AG09309 (cell line): ENCODE measurements around the gene COL5A3.
"Not testable (repeated sequence)": the region's sequence is repeated elsewhere in the genome, so short reads cannot be mapped to it uniquely, and the experiment has no call there.

ENCODE experiments used
- DNase-seq: peaks from one replicate; pipeline ENCODE4 v3.0.0-alpha.2; 2010; ENCODE audit warnings: low read depth
- H3K4me3 ChIP-seq: 2 replicates; pipeline ENCODE4 v1.5.1; 2011; ENCODE audit warnings: mild to moderate bottlenecking, low read depth, low read length, moderate library complexity; ENCODE audit not compliant: control insufficient read depth
- TF ChIP-seq, protein P1 (sequence below): IDR thresholded peaks from 2 replicates; pipeline ENCODE4 v1.5.1; 2011; ENCODE audit warnings: mild to moderate bottlenecking, low read depth, low read length, inconsistent platforms; ENCODE audit not compliant: insufficient read depth, control insufficient read depth; ENCODE audit errors: missing control alignments

Gene COL5A3

DNA sequence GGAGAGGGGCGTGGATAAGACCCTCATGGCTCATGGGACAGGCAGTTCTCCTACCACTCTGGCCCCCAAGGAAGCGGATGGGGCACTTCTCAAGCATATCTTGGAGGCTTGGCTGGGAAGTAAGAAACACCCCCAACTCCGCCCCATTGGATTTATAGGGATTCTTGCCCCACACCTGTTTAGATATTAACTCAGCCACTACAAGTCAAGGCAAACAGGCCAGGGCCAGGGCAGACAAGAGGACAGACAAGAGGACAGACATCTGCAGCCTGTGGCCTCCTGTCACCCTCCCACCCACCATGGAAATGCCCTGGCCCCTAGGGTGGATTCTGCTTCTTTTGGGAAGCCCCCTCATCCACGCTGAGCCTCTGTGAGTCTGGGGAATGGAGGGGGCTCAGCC lies 27.1 kb upstream of the COL5A3 start:
- H3K4me3 ChIP-seq, result no peak overlapping the region
- no peak for DNase-seq
- TF ChIP-seq, protein P1, sequence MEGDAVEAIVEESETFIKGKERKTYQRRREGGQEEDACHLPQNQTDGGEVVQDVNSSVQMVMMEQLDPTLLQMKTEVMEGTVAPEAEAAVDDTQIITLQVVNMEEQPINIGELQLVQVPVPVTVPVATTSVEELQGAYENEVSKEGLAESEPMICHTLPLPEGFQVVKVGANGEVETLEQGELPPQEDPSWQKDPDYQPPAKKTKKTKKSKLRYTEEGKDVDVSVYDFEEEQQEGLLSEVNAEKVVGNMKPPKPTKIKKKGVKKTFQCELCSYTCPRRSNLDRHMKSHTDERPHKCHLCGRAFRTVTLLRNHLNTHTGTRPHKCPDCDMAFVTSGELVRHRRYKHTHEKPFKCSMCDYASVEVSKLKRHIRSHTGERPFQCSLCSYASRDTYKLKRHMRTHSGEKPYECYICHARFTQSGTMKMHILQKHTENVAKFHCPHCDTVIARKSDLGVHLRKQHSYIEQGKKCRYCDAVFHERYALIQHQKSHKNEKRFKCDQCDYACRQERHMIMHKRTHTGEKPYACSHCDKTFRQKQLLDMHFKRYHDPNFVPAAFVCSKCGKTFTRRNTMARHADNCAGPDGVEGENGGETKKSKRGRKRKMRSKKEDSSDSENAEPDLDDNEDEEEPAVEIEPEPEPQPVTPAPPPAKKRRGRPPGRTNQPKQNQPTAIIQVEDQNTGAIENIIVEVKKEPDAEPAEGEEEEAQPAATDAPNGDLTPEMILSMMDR, result no peak

DNA sequence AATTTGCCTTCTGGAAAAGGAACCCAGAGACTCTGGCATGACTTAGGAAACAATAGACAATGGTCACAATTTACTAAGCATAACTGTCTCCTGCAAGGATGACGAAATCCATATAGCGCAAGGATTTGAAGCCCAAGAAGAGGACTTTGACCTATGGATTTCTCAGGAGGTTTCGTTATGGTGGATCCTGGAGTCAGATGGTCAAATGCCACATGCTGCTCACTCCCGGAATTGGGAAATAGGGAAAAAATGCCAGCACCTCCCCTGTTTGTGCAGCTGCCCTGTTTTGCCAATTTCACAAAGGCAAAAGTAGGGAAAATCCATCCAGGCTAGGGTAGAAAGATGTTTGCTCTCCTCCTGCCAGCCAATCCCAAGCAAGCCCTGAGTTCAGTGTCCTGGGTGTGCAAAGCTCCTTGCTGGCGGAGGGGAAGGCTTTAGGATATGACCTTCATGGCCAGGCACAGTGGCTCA lies 26.3 kb upstream of the COL5A3 start:
- DNase-seq, result no peak
- TF ChIP-seq, protein P1, result no peak
- no peak overlapping the region for H3K4me3 ChIP-seq

DNA sequence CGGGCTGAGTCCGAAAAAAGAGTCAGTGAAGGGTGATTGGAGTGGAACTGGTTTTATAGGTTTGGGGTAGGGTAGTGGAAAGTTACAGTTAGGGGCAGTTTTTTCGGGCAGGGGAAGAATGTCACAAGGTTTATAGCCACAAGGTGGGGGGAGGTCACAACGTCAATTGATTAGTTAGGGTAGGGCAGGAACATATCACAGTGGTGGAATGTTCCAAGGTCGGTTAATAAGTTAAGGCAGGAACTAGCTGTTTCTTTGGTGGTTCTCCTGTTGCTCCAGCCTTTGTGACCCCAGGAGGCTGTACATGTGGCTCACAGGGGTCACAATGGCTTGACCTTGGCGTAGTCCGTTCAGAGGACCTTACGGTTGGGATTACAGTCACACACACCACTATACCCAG lies 23.3 kb upstream of the COL5A3 start:
- no peak overlapping the region for H3K4me3 ChIP-seq
- DNase-seq, result no peak
- TF ChIP-seq, protein P1, result no peak

DNA sequence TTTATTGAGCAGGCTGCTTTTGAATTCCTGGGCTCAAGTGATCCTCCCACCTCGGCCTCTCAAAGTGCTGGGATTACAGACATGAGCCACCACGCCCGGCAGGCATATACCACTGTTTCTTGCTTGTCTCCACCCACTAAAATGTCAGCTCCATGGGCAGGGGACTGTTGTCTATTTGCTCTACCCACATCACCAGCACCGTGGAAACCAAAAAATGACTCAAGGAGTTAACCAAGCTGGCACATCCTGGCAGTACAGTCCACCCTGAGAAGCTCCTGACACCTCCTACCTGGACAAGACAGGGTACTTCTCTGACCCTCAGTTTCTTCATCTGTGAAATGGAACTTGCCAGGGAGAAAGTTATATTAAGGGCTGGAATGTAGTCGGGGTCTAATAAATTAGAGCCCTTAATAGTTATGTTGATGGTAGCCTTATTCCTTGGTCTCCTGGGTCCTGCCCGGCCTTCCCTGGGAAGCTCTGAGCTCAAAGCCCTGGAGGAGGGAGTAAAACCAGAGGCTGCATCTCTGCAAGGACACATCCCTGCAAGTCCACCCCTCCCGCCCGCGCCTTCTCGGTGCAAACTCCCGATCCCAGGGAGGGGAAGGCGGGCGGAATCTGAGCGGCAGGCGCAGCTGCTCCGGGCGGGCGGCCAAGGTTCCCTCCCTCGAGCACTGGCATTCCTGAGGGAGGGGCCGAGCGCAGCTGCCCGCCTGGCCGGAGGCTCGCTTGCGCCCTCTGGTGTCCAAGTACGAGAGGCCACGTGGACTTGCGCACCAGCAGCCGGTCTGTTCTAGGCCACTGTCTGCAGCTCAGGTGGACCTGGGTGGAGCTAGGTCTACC lies 17.1 kb upstream of the COL5A3 start:
- no peak overlapping the region for H3K4me3 ChIP-seq
- TF ChIP-seq, protein P1, result peak; percentile 96
- DNase-seq, result peak; percentile 72

DNA sequence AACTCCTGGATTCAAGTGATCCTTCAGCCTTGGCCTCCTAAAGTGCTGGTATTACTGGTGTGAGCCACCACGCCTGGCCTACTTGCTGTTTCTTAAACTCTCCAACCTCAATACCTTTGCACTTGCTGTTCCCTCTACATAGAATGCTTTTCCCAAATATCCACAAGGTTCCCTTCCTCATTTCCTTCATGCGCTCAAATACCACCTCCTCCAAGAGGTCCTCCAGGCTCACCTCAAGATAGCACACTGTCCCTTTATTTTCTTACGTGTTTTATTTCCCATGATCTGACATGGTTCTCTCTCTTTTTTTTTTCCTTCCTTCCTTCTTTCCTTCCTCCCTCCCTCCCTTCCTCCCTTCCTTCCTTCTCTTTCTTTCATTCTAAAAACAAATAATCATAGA lies 16.4 kb upstream of the COL5A3 start:
- no peak overlapping the region for H3K4me3 ChIP-seq
- DNase-seq, result no peak
- TF ChIP-seq, protein P1, result no peak

DNA sequence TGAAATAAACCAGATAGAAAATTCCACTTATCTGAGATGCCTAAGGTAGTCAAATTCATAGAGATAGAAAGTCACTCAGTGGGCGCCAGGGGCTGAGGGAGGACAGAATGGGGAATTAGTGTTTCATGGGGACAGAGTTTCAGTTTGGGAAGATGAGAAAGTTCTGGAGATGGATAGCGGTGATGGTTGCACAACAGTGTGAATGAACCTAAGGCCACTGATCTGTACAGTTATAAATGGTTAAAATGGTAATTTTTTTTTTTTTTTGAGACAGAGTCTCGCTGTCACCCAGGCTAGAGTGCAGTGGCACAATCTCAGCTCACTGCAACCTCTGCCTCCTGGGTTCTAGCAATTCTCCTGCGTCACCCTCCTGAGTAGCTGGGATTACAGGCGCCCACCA lies 12.8 kb upstream of the COL5A3 start:
- not testable (repeated sequence) for H3K4me3 ChIP-seq, DNase-seq

DNA sequence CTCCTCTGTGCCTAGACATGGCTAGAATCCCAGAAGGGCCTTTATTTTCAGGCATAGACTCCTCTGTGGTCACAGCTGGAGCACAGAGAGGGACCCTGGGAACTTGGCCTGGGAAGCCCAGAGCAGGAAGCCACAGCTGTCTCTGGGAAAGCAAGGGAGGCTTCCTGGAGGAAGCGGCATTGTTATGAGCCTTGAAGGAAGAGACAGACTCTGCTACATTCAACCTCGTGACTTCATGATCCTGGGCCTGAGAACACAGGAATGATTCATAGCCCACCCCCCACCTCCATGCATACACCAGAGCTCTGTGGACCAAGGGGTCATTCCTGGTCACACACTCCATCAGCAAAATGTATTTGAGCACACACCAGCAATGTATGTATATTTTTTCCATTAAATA lies 11.6 kb upstream of the COL5A3 start:
- no peak for DNase-seq
- TF ChIP-seq, protein P1, result no peak
- H3K4me3 ChIP-seq, result no peak overlapping the region
